HepG2 (cell line): ENCODE results near the gene RBMS2. TPM values are rescaled to one million over a fixed set of nuclear protein-coding genes. Genes with fewer than 3 reads are reported as not detected.

Experiments used
- DMAP1 ChIP-seq: IDR thresholded peaks from 2 replicates; pipeline ENCODE4 v1.6.1; 2016
- ETV6 ChIP-seq: sonication (generic); formaldehyde crosslinking; conservative IDR thresholded peaks from 2 replicates; pipeline ENCODE4 v1.4.0; 2020; ENCODE audit warnings: missing genetic modification reagents
- FOXA3 ChIP-seq: IDR thresholded peaks from 2 replicates; pipeline ENCODE4 v1.6.1; 2016; ENCODE audit warnings: missing genetic modification reagents, missing compliant biosample characterization
- FOXO1 ChIP-seq: sonication (generic); formaldehyde crosslinking; IDR thresholded peaks from 2 replicates; pipeline ENCODE4 v1.4.0; 2020; ENCODE audit warnings: missing genetic modification reagents
- GPN1 ChIP-seq: sonication (generic); formaldehyde crosslinking; IDR thresholded peaks from 2 replicates; pipeline ENCODE4 v1.5.1; 2020; ENCODE audit warnings: missing genetic modification reagents, borderline replicate concordance
- HOXA3 ChIP-seq: sonication (generic); formaldehyde crosslinking; IDR thresholded peaks from 2 replicates; pipeline ENCODE4 v1.5.0; 2020; ENCODE audit warnings: missing genetic modification reagents
- IRF2 ChIP-seq: IDR thresholded peaks from 2 replicates; pipeline ENCODE4 v1.6.1; 2018; ENCODE audit warnings: missing genetic modification reagents, missing compliant biosample characterization
- PCBP1 ChIP-seq: fragments of 200-400 bp; formaldehyde crosslinking; IDR thresholded peaks from 2 replicates; pipeline ENCODE4 v1.6.1; 2017; ENCODE audit warnings: mild to moderate bottlenecking, low read depth, low read length, borderline replicate concordance
- SAP130 ChIP-seq: IDR thresholded peaks from 2 replicates; pipeline ENCODE4 v1.6.1; 2016; ENCODE audit warnings: low read depth
- SRSF9 ChIP-seq: fragments of 200-400 bp; formaldehyde crosslinking; IDR thresholded peaks from 2 replicates; pipeline ENCODE4 v1.6.1; 2018; ENCODE audit warnings: borderline replicate concordance, mild to moderate bottlenecking, low read depth, low read length; ENCODE audit not compliant: insufficient read depth, poor library complexity, severe bottlenecking
- TGIF2 ChIP-seq: IDR thresholded peaks from 2 replicates; pipeline ENCODE4 v1.6.1; 2016; ENCODE audit warnings: control low read depth, missing compliant biosample characterization
- ZBTB7B ChIP-seq: sonication (generic); formaldehyde crosslinking; IDR thresholded peaks from 2 replicates; pipeline ENCODE4 v1.4.0; 2020; ENCODE audit warnings: missing genetic modification reagents
- ZFP41 ChIP-seq: sonication (generic); formaldehyde crosslinking; IDR thresholded peaks from 2 replicates; pipeline ENCODE4 v1.4.0; 2020; ENCODE audit warnings: mild to moderate bottlenecking, missing genetic modification reagents, borderline replicate concordance
- ZNF382 ChIP-seq: sonication (generic); formaldehyde crosslinking; IDR thresholded peaks from 2 replicates; pipeline ENCODE4 v1.5.0; 2020; ENCODE audit warnings: missing genetic modification reagents, mild to moderate bottlenecking, borderline replicate concordance
- ZNF510 ChIP-seq: sonication (generic); formaldehyde crosslinking; IDR thresholded peaks from 2 replicates; pipeline ENCODE4 v1.4.0; 2020; ENCODE audit warnings: low read depth, mild to moderate bottlenecking, missing genetic modification reagents
- polyA plus RNA-seq, 8 experiments: library from polyadenylated mRNA; depleted of rRNA in 3 of 8; stranded (reverse) in 7 of 8; unstranded in 1 of 8; fragments of >200 nt; fragmentation: Illumina TruSeq in 4 of 8; extraction: Trizol in 4 of 8; gene quantifications; 2 replicates each; pipeline versions ENCODE4 v1.2.1 to v1.2.3, GENCODE V29; 2011 to 2016; ENCODE audit warnings: low read depth in 4 of 8, missing spikeins in 1 of 8, mixed read lengths in 1 of 8; ENCODE audit not compliant: insufficient read depth in 1 of 8
- total RNA-seq, 5 experiments: library from RNA; depleted of rRNA; stranded (reverse); fragments of >200 nt; fragmentation: Illumina TruSeq; extraction: Trizol; gene quantifications; 2 replicates each; pipeline ENCODE4 v1.2.3, GENCODE V29; 2016; ENCODE audit warnings: low read depth in 1 of 5
- TF ChIP-seq, protein P1 (sequence below): sonication (generic); formaldehyde crosslinking; IDR thresholded peaks from 2 replicates; pipeline ENCODE4 v1.5.0; 2020; ENCODE audit warnings: missing genetic modification reagents, mild to moderate bottlenecking, borderline replicate concordance
- TF ChIP-seq, protein P2 (sequence below): sonication (generic); formaldehyde crosslinking; IDR thresholded peaks from 2 replicates; pipeline ENCODE4 v1.4.0; 2020; ENCODE audit warnings: mild to moderate bottlenecking, missing genetic modification reagents
- TF ChIP-seq, protein P3 (sequence below): sonication (generic); formaldehyde crosslinking; IDR thresholded peaks from 2 replicates; pipeline ENCODE4 v1.4.0; 2020; ENCODE audit warnings: missing genetic modification reagents, low read depth, mild to moderate bottlenecking, borderline replicate concordance
- TF ChIP-seq, protein P4 (sequence below), 2 experiments: IDR thresholded peaks; 2 replicates each; pipeline ENCODE4 v1.6.1; 2011 to 2012; ENCODE audit warnings: low read length in 2 of 2, borderline replicate concordance in 1 of 2, low read depth in 1 of 2, mild to moderate bottlenecking in 1 of 2, moderate library complexity in 1 of 2

RBMS2 gene
- total and polyA plus RNA-seq, 2 of the 13 experiments (the other 11 are each of a cell fraction or from before 2014, with no cell fraction given) = 0.53 to 7.4 TPM

DNA sequence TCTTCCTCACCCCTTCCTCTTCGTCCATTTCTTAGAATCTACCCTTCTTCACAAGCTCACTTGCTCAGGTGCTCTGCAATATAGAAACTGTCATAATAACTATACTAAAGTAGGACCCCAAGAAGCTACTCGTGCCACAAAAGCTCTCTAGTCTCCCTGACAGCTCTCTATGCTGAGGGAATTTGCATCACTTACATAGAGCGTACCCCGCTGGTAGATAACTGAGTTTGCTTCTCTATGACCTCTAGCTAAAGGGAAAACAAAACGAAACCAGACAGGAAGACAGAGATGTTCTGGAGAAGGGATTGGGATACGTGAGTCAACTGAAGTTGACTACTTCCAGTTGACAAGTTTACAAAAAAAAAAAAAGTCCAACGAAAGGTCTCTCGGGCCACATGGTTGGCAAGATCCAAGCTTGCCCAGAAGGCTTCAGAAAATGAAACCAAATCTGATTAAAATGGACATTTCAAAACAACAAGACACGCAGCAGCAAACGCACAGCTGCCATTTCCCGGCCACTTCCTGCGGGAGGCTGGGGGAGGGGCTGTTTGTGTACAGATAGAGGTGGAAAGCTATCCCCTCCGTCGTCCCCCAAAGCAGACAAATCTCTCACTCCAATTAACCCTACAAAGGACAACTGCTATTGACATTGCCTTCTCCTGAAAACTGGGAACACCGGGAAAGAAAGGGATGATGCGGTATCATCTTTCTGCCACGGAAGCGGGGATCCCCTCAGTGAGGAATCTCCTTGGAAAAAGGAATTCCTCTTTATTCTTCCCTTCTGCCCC lies 107.2 kb downstream of the RBMS2 start (continued):
- TF ChIP-seq ZNF382 (CRISPR knock-in tag) (no peak), IRF2 (CRISPR knock-in tag) (peak; percentile 45; the same call in 1 of the 2 replicates), SRSF9 (no peak), ETV6 (CRISPR knock-in tag) (0 out of 2 replicates have a peak, but pooled peaks have one; percentile 22), PCBP1 (no peak), ZBTB7B (0 out of 2 replicates have a peak, but pooled peaks have one; percentile 39), HOXA3 (CRISPR knock-in tag) (0 out of 2 replicates have a peak, but pooled peaks have one; percentile 27), ZFP41 (CRISPR knock-in tag) (no peak), DMAP1 (peak; percentile 63; the same call in 1 of the 2 replicates), SAP130 (CRISPR knock-in tag) (peak; percentile 87), TGIF2 (peak; percentile 62; the same call in 1 of the 2 replicates), GPN1 (CRISPR knock-in tag) (no peak), ZNF510 (CRISPR knock-in tag) (peak; percentile 51; the same call in 1 of the 2 replicates), FOXA3 (CRISPR knock-in tag) (peak; percentile 28; the same call in 1 of the 2 replicates), FOXO1 (CRISPR knock-in tag) (peak; percentile 32)
- TF ChIP-seq, protein P1, sequence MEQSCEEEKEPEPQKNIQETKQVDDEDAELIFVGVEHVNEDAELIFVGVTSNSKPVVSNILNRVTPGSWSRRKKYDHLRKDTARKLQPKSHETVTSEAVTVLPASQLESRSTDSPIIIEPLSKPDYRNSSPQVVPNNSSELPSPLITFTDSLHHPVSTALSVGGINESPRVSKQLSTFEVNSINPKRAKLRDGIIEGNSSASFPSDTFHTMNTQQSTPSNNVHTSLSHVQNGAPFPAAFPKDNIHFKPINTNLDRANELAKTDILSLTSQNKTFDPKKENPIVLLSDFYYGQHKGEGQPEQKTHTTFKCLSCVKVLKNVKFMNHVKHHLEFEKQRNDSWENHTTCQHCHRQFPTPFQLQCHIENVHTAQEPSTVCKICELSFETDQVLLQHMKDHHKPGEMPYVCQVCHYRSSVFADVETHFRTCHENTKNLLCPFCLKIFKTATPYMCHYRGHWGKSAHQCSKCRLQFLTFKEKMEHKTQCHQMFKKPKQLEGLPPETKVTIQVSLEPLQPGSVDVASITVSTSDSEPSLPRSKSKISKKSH (CRISPR knock-in tag) = no peak
- TF ChIP-seq, protein P2, sequence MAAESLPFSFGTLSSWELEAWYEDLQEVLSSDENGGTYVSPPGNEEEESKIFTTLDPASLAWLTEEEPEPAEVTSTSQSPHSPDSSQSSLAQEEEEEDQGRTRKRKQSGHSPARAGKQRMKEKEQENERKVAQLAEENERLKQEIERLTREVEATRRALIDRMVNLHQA = no peak
- TF ChIP-seq, protein P3, sequence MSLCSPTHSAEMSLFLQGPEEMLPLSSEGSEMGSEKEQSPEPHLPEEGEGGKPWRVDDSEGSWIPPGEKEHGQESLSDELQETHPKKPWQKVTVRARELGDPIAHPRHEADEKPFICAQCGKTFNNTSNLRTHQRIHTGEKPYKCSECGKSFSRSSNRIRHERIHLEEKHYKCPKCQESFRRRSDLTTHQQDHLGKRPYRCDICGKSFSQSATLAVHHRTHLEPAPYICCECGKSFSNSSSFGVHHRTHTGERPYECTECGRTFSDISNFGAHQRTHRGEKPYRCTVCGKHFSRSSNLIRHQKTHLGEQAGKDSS (CRISPR knock-in tag) = peak; percentile 47; the same call in 1 of the 2 replicates
- TF ChIP-seq, protein P4, sequence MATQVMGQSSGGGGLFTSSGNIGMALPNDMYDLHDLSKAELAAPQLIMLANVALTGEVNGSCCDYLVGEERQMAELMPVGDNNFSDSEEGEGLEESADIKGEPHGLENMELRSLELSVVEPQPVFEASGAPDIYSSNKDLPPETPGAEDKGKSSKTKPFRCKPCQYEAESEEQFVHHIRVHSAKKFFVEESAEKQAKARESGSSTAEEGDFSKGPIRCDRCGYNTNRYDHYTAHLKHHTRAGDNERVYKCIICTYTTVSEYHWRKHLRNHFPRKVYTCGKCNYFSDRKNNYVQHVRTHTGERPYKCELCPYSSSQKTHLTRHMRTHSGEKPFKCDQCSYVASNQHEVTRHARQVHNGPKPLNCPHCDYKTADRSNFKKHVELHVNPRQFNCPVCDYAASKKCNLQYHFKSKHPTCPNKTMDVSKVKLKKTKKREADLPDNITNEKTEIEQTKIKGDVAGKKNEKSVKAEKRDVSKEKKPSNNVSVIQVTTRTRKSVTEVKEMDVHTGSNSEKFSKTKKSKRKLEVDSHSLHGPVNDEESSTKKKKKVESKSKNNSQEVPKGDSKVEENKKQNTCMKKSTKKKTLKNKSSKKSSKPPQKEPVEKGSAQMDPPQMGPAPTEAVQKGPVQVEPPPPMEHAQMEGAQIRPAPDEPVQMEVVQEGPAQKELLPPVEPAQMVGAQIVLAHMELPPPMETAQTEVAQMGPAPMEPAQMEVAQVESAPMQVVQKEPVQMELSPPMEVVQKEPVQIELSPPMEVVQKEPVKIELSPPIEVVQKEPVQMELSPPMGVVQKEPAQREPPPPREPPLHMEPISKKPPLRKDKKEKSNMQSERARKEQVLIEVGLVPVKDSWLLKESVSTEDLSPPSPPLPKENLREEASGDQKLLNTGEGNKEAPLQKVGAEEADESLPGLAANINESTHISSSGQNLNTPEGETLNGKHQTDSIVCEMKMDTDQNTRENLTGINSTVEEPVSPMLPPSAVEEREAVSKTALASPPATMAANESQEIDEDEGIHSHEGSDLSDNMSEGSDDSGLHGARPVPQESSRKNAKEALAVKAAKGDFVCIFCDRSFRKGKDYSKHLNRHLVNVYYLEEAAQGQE (IDR thresholded peaks at IDR 0.05; ENCODE audit: borderline replicate concordance in 1 of 2, low read depth in 1 of 2, low read length in 2 of 2) = 0 out of 4 replicates have a peak, but pooled peaks of 1 of the 2 experiments have one; percentile 28
